GM21723 (cell line): Measurements from ENCODE around the gene SLC48A1.

ENCODE experiments used
- ATAC-seq: cut with Tn5 transposase; IDR thresholded peaks from one replicate; pipeline ENCODE4 v1.9.1; 2021; ENCODE audit warnings: mild to moderate bottlenecking, moderate library complexity; ENCODE audit not compliant: unreplicated experiment

SLC48A1 gene

DNA sequence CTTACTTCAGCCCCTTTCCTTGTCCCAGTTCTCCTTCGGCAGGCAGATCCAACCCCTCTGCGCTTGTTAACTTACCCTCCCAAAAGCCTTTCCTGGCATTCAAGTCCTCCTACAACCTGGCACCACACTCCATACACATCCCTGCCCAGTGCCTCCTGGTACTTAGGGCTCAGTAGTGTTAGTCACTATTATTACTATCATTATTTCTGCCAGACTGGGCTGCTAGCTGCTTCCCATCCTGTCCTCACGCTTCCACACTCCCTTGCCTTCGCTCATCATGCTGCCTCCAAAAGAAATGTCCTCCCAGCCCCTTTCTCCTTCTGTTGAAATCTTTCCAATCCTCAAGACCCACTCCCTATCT, 48.3 kb downstream of the SLC48A1 start:
- no peak for ATAC-seq

- ATAC-seq, result no peak
Observed at GRCh38 chr12:47822401-47822800, 49.4 kb downstream of the SLC48A1 start.

DNA sequence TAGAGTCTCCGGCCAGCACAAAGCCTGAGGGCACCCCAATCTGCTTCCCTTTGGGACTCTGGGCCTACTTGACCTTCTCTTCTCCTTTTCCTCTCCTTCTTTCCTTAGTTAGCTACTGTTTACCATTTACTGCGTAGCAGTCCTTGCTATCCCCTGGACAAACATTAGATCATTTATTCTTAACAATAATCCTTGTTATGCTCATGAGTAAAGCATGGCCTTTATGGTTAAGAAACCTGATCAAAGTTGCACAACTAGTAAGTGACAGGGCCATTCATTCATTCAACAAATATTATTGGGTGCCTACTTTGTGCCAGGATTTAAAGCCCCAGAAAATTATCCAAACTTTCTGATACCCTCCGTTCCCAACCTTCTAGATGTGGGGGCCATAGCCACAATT, 49.8 kb downstream of the SLC48A1 start:
- ATAC-seq, result no peak

DNA sequence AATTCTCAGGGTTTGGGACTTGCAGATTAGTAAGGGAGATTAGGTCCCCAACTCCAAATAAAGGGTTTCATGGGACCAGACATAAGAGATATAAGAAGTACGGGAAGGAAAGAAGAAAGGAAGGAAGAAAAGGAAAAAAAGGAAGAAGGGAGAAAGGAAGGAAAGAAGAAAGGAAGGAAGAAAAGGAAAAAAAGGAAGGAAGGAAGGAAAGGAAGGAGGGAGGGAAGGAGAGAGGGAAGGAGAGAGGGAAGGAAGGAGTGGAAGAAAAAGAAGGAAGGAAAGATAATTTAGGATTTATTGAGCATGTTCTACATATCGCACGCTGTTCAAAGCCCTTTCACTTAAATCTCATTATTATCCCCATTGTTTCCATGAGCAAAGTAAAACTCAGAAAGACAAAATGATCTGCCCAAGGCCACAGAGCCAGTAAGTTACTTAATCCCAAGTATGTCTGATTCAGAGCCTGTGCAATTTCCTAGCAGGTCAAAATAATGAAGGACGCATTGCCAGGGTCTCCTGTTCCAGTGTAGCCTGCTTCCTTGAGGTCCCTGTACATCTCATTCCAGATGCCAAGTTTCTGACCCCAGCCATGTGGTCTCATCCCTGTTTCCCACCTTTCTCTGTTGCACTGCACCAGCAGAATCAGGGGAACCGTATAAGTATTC, 50.5 kb downstream of the SLC48A1 start:
- ATAC-seq, result no peak

DNA sequence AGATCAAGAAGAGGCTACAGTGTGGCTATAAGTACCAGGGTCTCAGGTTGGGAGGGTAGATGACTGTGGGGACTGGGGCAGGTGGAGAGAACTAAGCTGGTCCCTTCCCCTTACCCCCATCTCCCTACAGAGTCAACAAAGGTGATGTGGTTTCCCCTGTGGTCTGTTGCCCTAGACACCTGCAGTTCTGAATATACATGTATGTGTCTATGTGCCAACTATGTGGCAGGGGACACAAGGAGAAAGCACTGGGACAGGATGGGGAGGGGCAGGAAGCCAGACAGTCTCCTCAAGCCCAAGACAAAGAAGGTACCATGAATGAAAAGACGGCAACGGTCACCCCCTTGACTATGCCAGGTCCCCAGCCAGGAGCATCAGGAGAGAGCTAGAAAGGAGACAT, 51.2 kb downstream of the SLC48A1 start:
- no peak for ATAC-seq

DNA sequence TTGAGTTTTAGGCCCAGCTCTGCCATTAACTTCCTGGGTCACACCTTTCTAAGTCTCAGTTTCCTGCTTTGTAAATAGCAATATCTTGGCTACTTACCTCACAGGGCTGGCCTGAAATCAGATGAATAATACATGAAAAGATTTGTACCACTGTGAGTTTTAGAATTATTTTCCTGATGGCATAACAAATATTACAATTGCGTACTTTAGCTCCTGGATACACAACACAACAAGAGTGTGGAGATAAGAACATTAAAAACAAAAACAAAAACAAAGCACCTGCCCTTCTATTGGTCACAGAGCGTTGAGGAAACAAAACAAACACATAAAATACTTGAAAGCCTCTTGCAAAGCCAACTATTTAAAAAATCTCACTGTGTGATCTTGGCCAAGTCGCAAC, 51.6 kb downstream of the SLC48A1 start:
- ATAC-seq, result no peak

GRCh38 chr12:47825173-47825639, 52.2 kb downstream of the SLC48A1 start:
- no peak for ATAC-seq

GRCh38 chr12:47828008-47828975, 55.3 kb downstream of the SLC48A1 start:
- no peak for ATAC-seq

- ATAC-seq, result no peak
Observed at GRCh38 chr12:47828976-47829482, 56.0 kb downstream of the SLC48A1 start.

GRCh38 chr12:47829584-47829983, 56.5 kb downstream of the SLC48A1 start:
- no peak for ATAC-seq
